Loucy (cell line): ENCODE data around the gene GAL3ST2.

ENCODE experiments used
- H2AFZ ChIP-seq: fragments of 200-600 bp; sonication (generic); 2 replicates; pipeline ENCODE4 v1.6.0; 2016; ENCODE audit warnings: antibody characterized with exemption, mild to moderate bottlenecking, low read length, moderate library complexity
- H3F3A ChIP-seq: fragments of 200-600 bp; 2 replicates; pipeline ENCODE4 v1.6.0; 2016; ENCODE audit warnings: antibody characterized with exemption, low read depth, mild to moderate bottlenecking
- H3K27me3 ChIP-seq: fragments of 200-600 bp; sonication (generic); 2 replicates; pipeline ENCODE4 v1.6.1; 2014; ENCODE audit warnings: low read length, mild to moderate bottlenecking; ENCODE audit not compliant: insufficient read depth, poor library complexity, severe bottlenecking
- H3K36me3 ChIP-seq: fragments of 200-600 bp; sonication (generic); 2 replicates; pipeline ENCODE4 v1.6.1; 2016; ENCODE audit warnings: low read length; ENCODE audit not compliant: insufficient read depth
- H3K4me1 ChIP-seq: fragments of 200-600 bp; sonication (generic); 2 replicates; pipeline ENCODE4 v1.5.1; 2014; ENCODE audit warnings: low read length, mild to moderate bottlenecking; ENCODE audit not compliant: insufficient read depth, poor library complexity, severe bottlenecking
- H3K4me2 ChIP-seq: fragments of 200-600 bp; sonication (generic); 2 replicates; pipeline ENCODE4 v1.6.0; 2014; ENCODE audit warnings: antibody characterized with exemption, low read length, low read depth, mild to moderate bottlenecking; ENCODE audit not compliant: poor library complexity, severe bottlenecking
- H3K4me3 ChIP-seq: fragments of 200-600 bp; sonication (generic); 2 replicates; pipeline ENCODE4 v1.5.1; 2014; ENCODE audit warnings: low read length, mild to moderate bottlenecking, mixed read lengths; ENCODE audit not compliant: poor library complexity, severe bottlenecking
- H3K79me2 ChIP-seq: fragments of 200-600 bp; sonication (generic); 2 replicates; pipeline ENCODE4 v1.6.1; 2014; ENCODE audit warnings: low read length; ENCODE audit not compliant: insufficient read depth
- H3K9ac ChIP-seq: fragments of 200-600 bp; sonication (generic); 2 replicates; pipeline ENCODE4 v1.6.0; 2014; ENCODE audit warnings: mild to moderate bottlenecking, low read depth, low read length, moderate library complexity; ENCODE audit not compliant: poor library complexity, severe bottlenecking
- H3K9me2 ChIP-seq: fragments of 200-600 bp; sonication (generic); replicated peaks from 2 replicates; pipeline ENCODE4 v1.6.1; 2016; ENCODE audit warnings: low read depth, low read length, mixed read lengths
- H3K9me3 ChIP-seq: fragments of 200-600 bp; sonication (generic); 2 replicates; pipeline ENCODE4 v1.6.1; 2014; ENCODE audit warnings: mild to moderate bottlenecking, antibody characterized with exemption, low read length, low read depth; ENCODE audit not compliant: insufficient read depth
- H4K20me1 ChIP-seq: fragments of 200-600 bp; sonication (generic); 2 replicates; pipeline ENCODE4 v1.6.0; 2014; ENCODE audit warnings: antibody characterized with exemption, low read length, mild to moderate bottlenecking; ENCODE audit not compliant: insufficient read depth, poor library complexity, severe bottlenecking
- EZH2phosphoT487 ChIP-seq: fragments of 200-600 bp; IDR thresholded peaks from 2 replicates; pipeline ENCODE4 v1.6.1; 2018; ENCODE audit warnings: antibody characterized with exemption, mild to moderate bottlenecking, moderate library complexity, borderline replicate concordance
- TF ChIP-seq, protein P1 (sequence below): fragments of 200-600 bp; sonication (generic); conservative IDR thresholded peaks from 2 replicates; pipeline ENCODE4 v1.5.1; 2014; ENCODE audit warnings: mild to moderate bottlenecking, antibody characterized with exemption, low read length

The GAL3ST2 gene

DNA sequence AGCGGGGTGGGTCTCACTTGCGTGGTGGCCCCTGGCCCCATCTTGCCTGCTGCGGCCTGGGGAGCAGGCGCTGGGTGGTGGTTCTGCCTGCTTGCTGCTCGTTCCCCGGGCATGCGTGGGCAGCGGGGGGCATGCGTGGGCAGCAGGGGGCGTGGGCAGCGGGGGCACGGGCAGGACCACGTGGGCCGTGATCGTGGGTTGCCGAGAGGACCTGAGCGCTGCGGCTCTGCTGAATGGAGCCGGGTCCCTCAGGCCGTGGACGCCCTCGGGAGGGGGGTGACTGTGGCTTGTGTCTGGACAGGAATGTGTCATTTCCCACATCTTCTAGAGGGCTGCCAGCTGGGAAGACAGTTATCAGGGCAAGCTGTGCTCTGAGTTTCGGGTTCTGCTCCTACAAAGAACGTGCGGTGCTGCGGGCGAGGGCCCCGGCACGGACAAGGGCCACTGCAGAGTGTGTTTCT, 8.3 kb upstream of the GAL3ST2 start:
- H3K9me3 ChIP-seq = no peaks in the 10 kb centered on the region
- no peaks in the 10 kb centered on the region for H3F3A ChIP-seq
- H2AFZ ChIP-seq = no peak overlapping the region
- no peaks in the 10 kb centered on the region for H3K79me2 ChIP-seq
- no peaks in the 10 kb centered on the region for H3K9me2 ChIP-seq
- no peak overlapping the region for H3K9ac ChIP-seq
- H3K4me2 ChIP-seq = no peak overlapping the region
- no peaks in the 10 kb centered on the region for H4K20me1 ChIP-seq
- no peaks in the 10 kb centered on the region for H3K27me3 ChIP-seq
- H3K36me3 ChIP-seq = no peaks in the 10 kb centered on the region
- H3K4me3 ChIP-seq = no peak overlapping the region
- TF ChIP-seq, protein P1, sequence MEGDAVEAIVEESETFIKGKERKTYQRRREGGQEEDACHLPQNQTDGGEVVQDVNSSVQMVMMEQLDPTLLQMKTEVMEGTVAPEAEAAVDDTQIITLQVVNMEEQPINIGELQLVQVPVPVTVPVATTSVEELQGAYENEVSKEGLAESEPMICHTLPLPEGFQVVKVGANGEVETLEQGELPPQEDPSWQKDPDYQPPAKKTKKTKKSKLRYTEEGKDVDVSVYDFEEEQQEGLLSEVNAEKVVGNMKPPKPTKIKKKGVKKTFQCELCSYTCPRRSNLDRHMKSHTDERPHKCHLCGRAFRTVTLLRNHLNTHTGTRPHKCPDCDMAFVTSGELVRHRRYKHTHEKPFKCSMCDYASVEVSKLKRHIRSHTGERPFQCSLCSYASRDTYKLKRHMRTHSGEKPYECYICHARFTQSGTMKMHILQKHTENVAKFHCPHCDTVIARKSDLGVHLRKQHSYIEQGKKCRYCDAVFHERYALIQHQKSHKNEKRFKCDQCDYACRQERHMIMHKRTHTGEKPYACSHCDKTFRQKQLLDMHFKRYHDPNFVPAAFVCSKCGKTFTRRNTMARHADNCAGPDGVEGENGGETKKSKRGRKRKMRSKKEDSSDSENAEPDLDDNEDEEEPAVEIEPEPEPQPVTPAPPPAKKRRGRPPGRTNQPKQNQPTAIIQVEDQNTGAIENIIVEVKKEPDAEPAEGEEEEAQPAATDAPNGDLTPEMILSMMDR = no peak
- TF ChIP-seq EZH2phosphoT487 = no peak
- H3K4me1 ChIP-seq = peaks cover 12% of the 10 kb centered on the region

DNA sequence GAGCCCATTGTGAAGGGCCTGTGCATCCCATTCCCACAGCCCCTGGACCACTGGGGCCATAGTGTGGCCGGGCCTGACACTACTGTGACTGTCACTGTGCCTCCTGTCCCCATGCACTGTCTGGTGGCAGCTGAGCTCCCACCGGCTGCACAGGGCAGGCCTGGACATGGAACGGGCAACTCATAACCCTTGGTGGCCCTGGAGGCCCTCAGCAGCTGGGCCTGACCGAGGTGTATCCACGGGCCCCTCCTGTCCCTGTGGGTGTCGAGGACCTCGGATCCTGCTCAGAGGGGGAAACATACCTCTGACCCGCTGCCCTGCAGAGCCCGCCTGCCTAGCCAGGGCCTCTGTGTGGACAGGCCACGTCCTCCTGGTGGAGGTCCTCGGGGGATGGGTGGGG, 7.8 kb upstream of the GAL3ST2 start:
- Histone ChIP-seq H2AFZ (no peak overlapping the region), H3K9ac (no peak overlapping the region), H3K9me2 (no peaks in the 10 kb centered on the region), H3K4me3 (no peak overlapping the region), H4K20me1 (no peaks in the 10 kb centered on the region), H3K36me3 (no peaks in the 10 kb centered on the region), H3K9me3 (no peaks in the 10 kb centered on the region), H3K4me1 (peaks cover 7% of the 10 kb centered on the region), H3F3A (no peaks in the 10 kb centered on the region), H3K79me2 (no peaks in the 10 kb centered on the region), H3K27me3 (no peaks in the 10 kb centered on the region), H3K4me2 (no peak overlapping the region)
- TF ChIP-seq, protein P1 = no peak
- no peak for TF ChIP-seq EZH2phosphoT487

DNA sequence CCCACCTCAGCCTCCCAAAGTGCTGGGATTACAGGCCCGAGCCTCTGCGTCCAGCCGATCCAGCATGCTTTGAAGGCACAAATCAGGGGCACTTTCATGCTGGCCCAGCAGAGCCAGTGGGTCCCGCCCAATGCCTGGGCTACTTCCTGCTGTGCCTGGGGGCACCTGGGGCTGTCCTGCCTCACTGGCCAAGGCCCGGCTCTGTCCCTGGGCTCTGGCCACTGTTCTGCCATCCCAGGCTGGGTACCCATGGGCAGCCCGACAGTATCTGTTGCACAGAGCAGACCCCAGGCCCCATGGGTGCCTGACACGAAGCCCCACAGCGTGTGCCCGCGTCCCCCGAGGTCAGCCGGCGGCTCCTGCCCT, 6.8 kb upstream of the GAL3ST2 start:
- H3K4me3 ChIP-seq = no peak overlapping the region
- no peak overlapping the region for H3K9ac ChIP-seq

More for the DNA sequence above, 6.8 kb upstream of the GAL3ST2 start:
- Histone ChIP-seq H3K79me2 (no peaks in the 10 kb centered on the region), H2AFZ (no peak overlapping the region), H3K36me3 (no peaks in the 10 kb centered on the region), H3K4me2 (no peak overlapping the region), H3K27me3 (no peaks in the 10 kb centered on the region), H3K9me2 (no peaks in the 10 kb centered on the region), H3K9me3 (no peaks in the 10 kb centered on the region), H3F3A (no peaks in the 10 kb centered on the region), H3K4me1 (peaks cover 7% of the 10 kb centered on the region), H4K20me1 (no peaks in the 10 kb centered on the region)
- no peak for TF ChIP-seq EZH2phosphoT487
- TF ChIP-seq, protein P1 = no peak
